Transverse colon (tissue), 4 donors: ENCODE measurements around the gene SLC29A1. TPM values are rescaled to one million over a fixed set of nuclear protein-coding genes. Genes with fewer than 3 reads are reported as not detected.
"Not testable (repeated sequence)": the region's sequence is repeated elsewhere in the genome, so short reads cannot be mapped to it uniquely, and the experiment has no call there.

Experiments used
- DNase-seq: peaks from one replicate; pipeline ENCODE4 v3.0.0-alpha.2; 2019
- H3K27ac ChIP-seq, 4 donors: fragments of 200-600 bp; sonication (generic); 2 replicates each; pipeline ENCODE4 v1.5.1; 2016 to 2018; ENCODE audit warnings: inconsistent platforms in 4 of 4
- H3K27me3 ChIP-seq: fragments of 200-600 bp; sonication (generic); 2 replicates; pipeline ENCODE4 v1.5.1; 2017; ENCODE audit warnings: inconsistent platforms
- H3K36me3 ChIP-seq, 4 donors: fragments of 200-600 bp; sonication (generic); 2 replicates each; pipeline ENCODE4 v1.5.1; 2017 to 2019; ENCODE audit warnings: inconsistent platforms in 4 of 4
- H3K4me1 ChIP-seq, 4 donors: fragments of 200-600 bp; sonication (generic); 2 replicates each; pipeline ENCODE4 v1.5.1; 2017 to 2020; ENCODE audit warnings: inconsistent platforms in 4 of 4
- H3K4me3 ChIP-seq, 4 donors: fragments of 200-600 bp; sonication (generic); 1 replicate in 1 of 4; 2 replicates in 3 of 4; pipeline versions ENCODE4 v1.5.1 to v1.6.1; 2017 to 2019; ENCODE audit warnings: inconsistent platforms in 4 of 4
- H3K9me3 ChIP-seq, 2 donors: fragments of 200-600 bp; sonication (generic); 2 replicates each; pipeline ENCODE4 v1.5.1; 2017 to 2019; ENCODE audit warnings: inconsistent platforms in 2 of 2
- EP300 ChIP-seq: sonication (generic); formaldehyde crosslinking; IDR thresholded peaks from one replicate; pipeline ENCODE4 v1.6.1; 2017; ENCODE audit warnings: antibody characterized with exemption, low read depth
- POLR2A ChIP-seq: fragments of 450-650 bp; IDR thresholded peaks from one replicate; pipeline ENCODE4 v1.6.1; 2016; ENCODE audit warnings: antibody characterized with exemption, mild to moderate bottlenecking, moderate library complexity
- POLR2AphosphoS5 ChIP-seq, 3 donors: sonication (generic); formaldehyde crosslinking; IDR thresholded peaks; one replicate each; pipeline ENCODE4 v1.6.1; 2016; ENCODE audit warnings: antibody characterized with exemption in 3 of 3
- WGBS, 2 donors: methylation state at CpG; one replicate each; pipeline ENCODE4 v1.1.5; 2018; ENCODE audit warnings: low coverage in 1 of 2; 5-methylcytosine and 5-hydroxymethylcytosine counted together
- in situ Hi-C, 4 donors: fragments of 200-750 bp; cut with MboI; loops; one replicate each; pipeline versions ENCODE4 v1.15.0 to v1.15.1; 2017; ENCODE audit warnings: low sequenced_read_pairs in 3 of 4, low pct_ligation_motif_present in 1 of 4, low pct_unique_long_range_greater_than_20kb in 1 of 4
- intact Hi-C: fragments of 100-400 bp; cut with DNase I; formaldehyde crosslinking; loops from one replicate; pipeline ENCODE4 v1.15.1; 2023; ENCODE audit warnings: low total_unique reads
- total RNA-seq, 4 donors: library from RNA; depleted of rRNA; stranded (reverse); fragments of >200 nt; gene quantifications; one replicate each; pipeline ENCODE4 v1.1.0, GENCODE V29; 2016
- TF ChIP-seq, protein P1 (sequence below), 5 experiments: fragments of 200-600 bp in 3 of 5; fragments of 450-650 bp in 2 of 5; sonication (generic) in 3 of 5; IDR thresholded peaks; 1 replicate in 2 of 5; 2 replicates in 3 of 5; pipeline ENCODE4 v1.5.1; 2016 to 2017; ENCODE audit warnings: antibody characterized with exemption in 5 of 5, inconsistent platforms in 3 of 5, mild to moderate bottlenecking in 2 of 5, moderate library complexity in 1 of 5

The SLC29A1 gene
- total RNA-seq, 4 donors from 2014 or later = 25.1 to 45.2 (median 35.6) TPM

DNA sequence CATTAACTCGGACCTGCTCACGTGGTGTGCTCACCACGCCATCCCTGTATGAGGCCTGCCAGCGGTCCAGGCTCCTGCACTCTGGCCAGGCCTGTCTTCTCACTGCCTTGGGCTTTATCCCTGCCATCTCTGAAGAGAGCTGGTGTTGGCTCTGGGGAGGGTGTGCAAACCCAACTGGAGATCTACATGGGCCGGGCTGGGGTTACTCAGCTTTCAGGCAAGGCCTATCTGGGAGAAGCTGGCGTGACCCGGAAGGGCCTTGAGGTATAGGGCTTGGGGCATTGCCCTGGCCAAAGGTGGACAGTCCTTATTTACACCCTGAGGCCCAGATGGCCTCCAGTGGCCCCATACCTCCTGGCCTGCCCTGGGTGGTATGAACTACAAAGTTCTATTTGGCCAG, 5.0 kb downstream of the SLC29A1 start:
- Histone ChIP-seq H3K4me1 (peaks cover 22 to 57% (median 35%) of the 10 kb centered on the region in 4 donors), H3K27me3 (peaks cover 4% of the 10 kb centered on the region), H3K9me3 (no peaks in the 10 kb centered on the region), H3K27ac (peak overlapping the region in 3 of 4 donors; percentile 85 to 94 (median 86)), H3K36me3 (no peaks in the 10 kb centered on the region), H3K4me3 (no peak overlapping the region)
- in situ Hi-C loops (no loop called here), intact Hi-C loops (no loop called here)
- no peak for TF ChIP-seq POLR2AphosphoS5 (IDR thresholded peaks at IDR 0.05)
- TF ChIP-seq, protein P1, sequence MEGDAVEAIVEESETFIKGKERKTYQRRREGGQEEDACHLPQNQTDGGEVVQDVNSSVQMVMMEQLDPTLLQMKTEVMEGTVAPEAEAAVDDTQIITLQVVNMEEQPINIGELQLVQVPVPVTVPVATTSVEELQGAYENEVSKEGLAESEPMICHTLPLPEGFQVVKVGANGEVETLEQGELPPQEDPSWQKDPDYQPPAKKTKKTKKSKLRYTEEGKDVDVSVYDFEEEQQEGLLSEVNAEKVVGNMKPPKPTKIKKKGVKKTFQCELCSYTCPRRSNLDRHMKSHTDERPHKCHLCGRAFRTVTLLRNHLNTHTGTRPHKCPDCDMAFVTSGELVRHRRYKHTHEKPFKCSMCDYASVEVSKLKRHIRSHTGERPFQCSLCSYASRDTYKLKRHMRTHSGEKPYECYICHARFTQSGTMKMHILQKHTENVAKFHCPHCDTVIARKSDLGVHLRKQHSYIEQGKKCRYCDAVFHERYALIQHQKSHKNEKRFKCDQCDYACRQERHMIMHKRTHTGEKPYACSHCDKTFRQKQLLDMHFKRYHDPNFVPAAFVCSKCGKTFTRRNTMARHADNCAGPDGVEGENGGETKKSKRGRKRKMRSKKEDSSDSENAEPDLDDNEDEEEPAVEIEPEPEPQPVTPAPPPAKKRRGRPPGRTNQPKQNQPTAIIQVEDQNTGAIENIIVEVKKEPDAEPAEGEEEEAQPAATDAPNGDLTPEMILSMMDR (IDR thresholded peaks at IDR 0.05) = no peak
- no peak for TF ChIP-seq POLR2A
- TF ChIP-seq EP300 = no peak
- DNase-seq = no peak
- WGBS, 2 donors = 89% methylated on average over 7 of the region's 7 CpGs; no CpG with 5 or more reads in 1 of the 2 donors

DNA sequence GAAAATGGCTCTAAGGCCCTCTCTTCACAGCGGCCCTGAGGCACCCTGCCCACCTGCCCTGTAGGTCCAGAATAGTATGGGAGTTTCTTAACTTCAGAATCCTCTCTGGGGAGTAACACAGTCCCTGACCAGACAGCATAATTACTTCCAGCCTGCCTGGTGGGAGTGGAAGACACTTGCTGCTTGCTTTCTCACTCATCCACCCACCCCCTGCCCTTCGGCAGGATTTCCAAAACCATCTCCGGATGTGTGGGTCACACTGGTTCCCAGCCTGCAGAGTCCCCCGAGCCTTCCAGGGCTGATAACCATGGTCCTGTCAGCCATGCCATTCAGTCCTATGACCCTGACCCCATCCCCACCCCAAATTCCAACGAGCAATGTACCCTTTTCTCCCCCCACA, 5.4 kb downstream of the SLC29A1 start:
- no peak for DNase-seq
- Histone ChIP-seq H3K36me3 (no peaks in the 10 kb centered on the region), H3K27ac (peak overlapping the region in 3 of 4 donors; percentile 85 to 94 (median 86)), H3K4me3 (no peak overlapping the region), H3K4me1 (peaks cover 22 to 57% (median 36%) of the 10 kb centered on the region in 4 donors), H3K9me3 (no peaks in the 10 kb centered on the region), H3K27me3 (no peaks in the 10 kb centered on the region)
- intact Hi-C loops (no loop called here), in situ Hi-C loops (no loop called here)
- TF ChIP-seq, protein P1 (IDR thresholded peaks at IDR 0.05) = no peak
- TF ChIP-seq POLR2AphosphoS5 (IDR thresholded peaks at IDR 0.05) (no peak), POLR2A (no peak), EP300 (no peak)
- WGBS, 2 donors = 78% methylated on average over 5 of the region's 5 CpGs; no CpG with 5 or more reads in 1 of the 2 donors

DNA sequence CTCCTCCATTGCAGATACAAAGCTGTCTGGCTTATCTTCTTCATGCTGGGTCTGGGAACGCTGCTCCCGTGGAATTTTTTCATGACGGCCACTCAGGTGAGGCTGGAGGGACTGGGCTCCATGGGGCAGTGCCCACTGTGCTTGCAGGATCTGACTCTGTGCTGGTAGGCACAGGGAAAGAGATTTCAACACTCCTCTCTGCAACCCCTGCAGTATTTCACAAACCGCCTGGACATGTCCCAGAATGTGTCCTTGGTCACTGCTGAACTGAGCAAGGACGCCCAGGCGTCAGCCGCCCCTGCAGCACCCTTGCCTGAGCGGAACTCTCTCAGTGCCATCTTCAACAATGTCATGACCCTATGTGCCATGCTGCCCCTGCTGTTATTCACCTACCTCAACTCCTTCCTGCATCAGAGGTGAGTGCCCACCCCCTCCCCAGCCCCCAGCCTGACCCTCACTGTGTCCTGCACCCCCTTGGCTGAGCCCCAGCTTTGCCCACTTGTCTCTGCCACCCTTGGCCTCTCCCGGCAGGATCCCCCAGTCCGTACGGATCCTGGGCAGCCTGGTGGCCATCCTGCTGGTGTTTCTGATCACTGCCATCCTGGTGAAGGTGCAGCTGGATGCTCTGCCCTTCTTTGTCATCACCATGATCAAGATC, 6.1 kb downstream of the SLC29A1 start:
- intact Hi-C loops (no loop called here), in situ Hi-C loops (loop anchor here in 2 of 4 donors (10.0 kb wide), 2 partner anchors 55 to 65 kb away; no protein-coding TSS in a partner anchor)
- Histone ChIP-seq H3K36me3 (no peaks in the 10 kb centered on the region), H3K27me3 (no peaks in the 10 kb centered on the region), H3K27ac (peak overlapping the region in 1 of 4 donors; percentile 94), H3K4me3 (no peak overlapping the region), H3K9me3 (no peaks in the 10 kb centered on the region), H3K4me1 (peaks cover 22 to 57% (median 33%) of the 10 kb centered on the region in 4 donors)
- no peak for TF ChIP-seq POLR2A
- TF ChIP-seq, protein P1 (IDR thresholded peaks at IDR 0.05) = no peak
- TF ChIP-seq POLR2AphosphoS5 (IDR thresholded peaks at IDR 0.05) = no peak
- TF ChIP-seq EP300 = no peak
- WGBS, 2 donors = 86% methylated on average over 11 of the region's 11 CpGs; no CpG with 5 or more reads in 1 of the 2 donors
- DNase-seq = no peak

DNA sequence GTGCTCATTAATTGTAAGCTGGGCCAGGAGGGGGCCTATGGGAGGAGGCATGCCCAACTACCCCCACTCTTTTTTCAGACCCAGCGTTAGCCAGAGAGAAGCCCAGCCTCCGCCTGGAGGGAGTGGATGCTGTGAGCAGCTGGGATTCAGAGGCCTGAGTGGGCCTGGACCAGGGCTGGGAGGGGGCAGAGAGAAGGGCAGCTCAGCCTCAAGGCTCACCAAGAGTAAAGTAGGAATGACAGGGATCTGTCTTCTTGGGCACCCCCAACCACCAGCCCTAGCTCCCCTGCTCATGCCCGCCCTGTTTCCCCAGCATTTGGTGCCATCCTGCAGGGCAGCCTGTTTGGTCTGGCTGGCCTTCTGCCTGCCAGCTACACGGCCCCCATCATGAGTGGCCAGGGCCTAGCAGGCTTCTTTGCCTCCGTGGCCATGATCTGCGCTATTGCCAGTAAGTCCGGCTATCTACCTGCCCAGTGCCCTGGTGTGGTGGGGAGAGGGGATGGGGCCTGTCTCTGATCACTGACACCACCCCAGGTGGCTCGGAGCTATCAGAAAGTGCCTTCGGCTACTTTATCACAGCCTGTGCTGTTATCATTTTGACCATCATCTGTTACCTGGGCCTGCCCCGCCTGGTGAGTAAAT, 6.8 kb downstream of the SLC29A1 start:
- Histone ChIP-seq H3K27me3 (no peaks in the 10 kb centered on the region), H3K9me3 (no peaks in the 10 kb centered on the region), H3K36me3 (no peaks in the 10 kb centered on the region), H3K27ac (peak overlapping the region in 1 of 4 donors; percentile 94), H3K4me3 (no peak overlapping the region), H3K4me1 (peaks cover 26 to 57% (median 34%) of the 10 kb centered on the region in 4 donors)
- no peak for TF ChIP-seq EP300
- TF ChIP-seq POLR2A = no peak
- TF ChIP-seq POLR2AphosphoS5 (IDR thresholded peaks at IDR 0.05) = no peak
- TF ChIP-seq, protein P1 (IDR thresholded peaks at IDR 0.05) = no peak
- 89% methylated on average over 8 of the region's 10 CpGs; no CpG with 5 or more reads in 1 of the 2 donors for WGBS, 2 donors
- in situ Hi-C loops = loop anchor here in 2 of 4 donors (10.0 kb wide), 2 partner anchors 55 to 65 kb away; no protein-coding TSS in a partner anchor
- intact Hi-C loops = no loop called here
- DNase-seq = no peak

DNA sequence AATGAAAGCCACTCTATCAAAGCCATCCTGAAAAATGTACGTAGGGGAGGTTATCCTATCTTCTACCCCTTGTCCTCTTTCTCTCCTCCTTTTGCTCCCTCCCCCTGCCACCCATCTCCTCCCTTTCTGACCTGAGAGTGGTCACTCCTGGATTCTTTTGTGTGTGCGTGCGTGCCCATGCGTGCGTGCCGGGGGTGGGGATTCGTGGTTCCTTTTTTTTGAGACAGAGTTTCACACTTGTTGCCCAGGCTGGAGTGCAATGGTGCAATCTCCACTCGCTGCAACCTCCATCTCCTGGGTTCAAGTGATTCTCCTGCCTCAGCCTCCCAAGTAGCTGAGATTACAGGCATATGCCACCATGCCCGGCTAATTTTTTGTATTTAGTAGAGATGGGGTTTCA, 8.0 kb downstream of the SLC29A1 start:
- H3K36me3 ChIP-seq, DNase-seq, H3K4me3 ChIP-seq, H3K9me3 ChIP-seq, H3K27me3 ChIP-seq, intact Hi-C loops: not testable (repeated sequence)
- peak overlapping the region in 3 of 4 donors; percentile 30 to 94 (median 94) for H3K27ac ChIP-seq
- peaks cover 27 to 56% (median 36%) of the 10 kb centered on the region in 4 donors for H3K4me1 ChIP-seq
- in situ Hi-C loops = loop anchor here in 2 of 4 donors (10.0 kb wide), 2 partner anchors 57 to 67 kb away; no protein-coding TSS in a partner anchor
- 77% methylated on average over 9 of the region's 9 CpGs; no CpG with 5 or more reads in 1 of the 2 donors for WGBS, 2 donors
